Right ventricle myocardium superior (tissue), 1 donor: Measurements from ENCODE around the gene ZC3H18. TPM values are rescaled to one million over a fixed set of nuclear protein-coding genes. Genes with fewer than 3 reads are reported as not detected.

Experiments used
- ATAC-seq: fragments of 200-7000 bp; cut with Tn5 transposase; one replicate; pipeline ENCODE4 v1.9.1; 2020; ENCODE audit warnings: mild to moderate bottlenecking; ENCODE audit not compliant: poor library complexity
- DNase-seq: peaks from one replicate; pipeline ENCODE4 v3.0.0-alpha.2; 2020
- intact Hi-C: fragments of 100-400 bp; cut with DNase I; formaldehyde crosslinking; loops from one replicate; pipeline ENCODE4 v1.11.2; 2022
- total RNA-seq: library from RNA; stranded (reverse); fragmentation: NEBNext Ultra II Directional; extraction: Animal tissue kit (Norgen Biotek cat#: 25700); gene quantifications from one replicate; pipeline ENCODE4 v1.2.1, GENCODE V29; 2021
- donor health status: DM: no; HTN: yes; CAD: no; lungs with severe emphysema.

The ZC3H18 gene
- total RNA-seq, 1 donor from 2014 or later = 23.5 TPM

DNA sequence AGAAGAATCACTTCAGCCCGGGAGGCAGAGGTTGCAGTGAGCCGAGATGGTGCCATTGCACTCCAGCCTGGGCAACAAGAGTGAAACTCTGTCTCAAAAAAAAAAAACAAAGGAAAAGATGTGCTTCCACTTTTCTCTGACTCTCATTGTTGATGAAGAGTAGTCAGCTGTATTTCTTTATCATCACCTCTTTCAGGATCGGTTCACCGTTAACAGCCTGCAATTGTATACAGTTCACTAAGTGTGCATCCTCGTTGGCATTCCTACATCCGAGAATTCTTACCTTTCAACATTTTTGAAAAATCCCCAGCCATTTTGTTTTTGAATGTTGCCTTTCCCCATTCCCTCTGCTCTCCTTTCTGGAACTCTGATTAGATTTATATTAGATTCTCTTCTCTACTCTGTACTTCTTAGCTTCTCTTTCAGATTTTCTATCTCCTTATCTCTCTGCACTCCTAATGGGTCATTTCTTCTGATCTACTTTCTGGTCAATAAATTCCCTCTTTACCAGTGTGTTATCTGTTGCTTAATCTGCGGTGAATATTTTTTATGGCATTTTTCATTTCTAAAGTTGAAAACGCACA is 26.9 kb upstream of the ZC3H18 start:
- no peak for DNase-seq
- intact Hi-C loops = no loop called here

GRCh38 chr16:88545781-88546180 is 24.4 kb upstream of the ZC3H18 start:
- DNase-seq = no peak
- intact Hi-C loops = no loop called here

More for the DNA sequence above, 26.9 kb upstream of the ZC3H18 start:
- ATAC-seq = no peak

GRCh38 chr16:88548131-88548874 is 21.9 kb upstream of the ZC3H18 start:
- no peak for DNase-seq
- intact Hi-C loops = no loop called here
- no peak for ATAC-seq

More at GRCh38 chr16:88545781-88546180, 24.4 kb upstream of the ZC3H18 start:
- ATAC-seq = no peak

- no peak for ATAC-seq
- no peak for DNase-seq
- intact Hi-C loops = no loop called here
Observed at GRCh38 chr16:88548985-88549384, 21.2 kb upstream of the ZC3H18 start.

DNA sequence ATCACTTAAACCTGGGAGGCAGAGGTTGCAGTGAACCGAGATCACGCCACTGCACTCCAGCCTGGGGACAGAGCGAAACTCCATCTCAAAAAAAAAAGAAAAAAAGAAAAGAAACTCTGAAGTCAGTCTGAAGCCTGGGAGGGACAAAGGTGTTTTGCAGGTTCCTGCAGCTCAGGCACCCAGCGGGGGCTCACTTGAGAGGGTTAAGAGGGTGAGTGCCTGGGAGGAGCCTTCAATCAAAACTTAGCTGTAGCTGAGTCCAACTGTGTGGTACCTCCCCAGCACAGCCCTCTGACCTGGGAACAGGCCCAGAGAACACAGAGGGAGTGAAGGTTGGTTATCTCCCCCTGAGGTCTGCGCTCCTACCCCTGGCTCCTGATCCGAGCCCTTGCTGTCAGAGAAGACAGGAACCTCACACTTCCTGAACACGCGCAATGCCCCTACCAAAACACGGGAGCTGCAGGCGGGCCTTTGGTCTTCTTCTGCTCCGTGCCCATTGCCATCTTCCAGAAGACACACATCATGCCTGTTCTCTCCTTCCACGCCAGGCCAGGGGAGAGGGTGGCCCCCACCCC is 20.4 kb upstream of the ZC3H18 start:
- DNase-seq (no peak), ATAC-seq (no peak)
- intact Hi-C loops = no loop called here

DNA sequence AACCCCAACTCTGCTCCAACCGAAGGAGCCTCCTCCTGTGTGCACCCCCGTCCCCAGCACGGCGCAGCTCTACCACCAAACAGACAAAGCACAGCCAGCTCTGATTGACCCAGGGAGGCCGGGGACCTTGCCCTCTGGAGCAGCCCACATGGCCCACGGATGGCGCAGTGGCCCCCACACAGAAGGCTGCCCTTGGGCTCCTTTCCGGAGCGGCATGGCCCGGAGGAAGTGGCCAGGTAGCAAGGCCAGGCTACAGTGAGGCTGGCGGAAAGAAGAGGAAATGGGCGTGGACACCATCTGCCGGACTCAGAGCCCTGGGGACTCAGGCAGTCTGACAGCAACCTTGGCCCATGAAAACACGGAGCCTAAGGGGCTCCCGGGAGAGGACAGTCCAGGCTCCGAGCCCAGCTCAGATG is 19.9 kb upstream of the ZC3H18 start:
- ATAC-seq = peak; percentile 51
- intact Hi-C loops = no loop called here
- DNase-seq = no peak

GRCh38 chr16:88552166-88552565 is 18.0 kb upstream of the ZC3H18 start:
- DNase-seq (no peak), ATAC-seq (no peak)
- intact Hi-C loops = no loop called here

DNA sequence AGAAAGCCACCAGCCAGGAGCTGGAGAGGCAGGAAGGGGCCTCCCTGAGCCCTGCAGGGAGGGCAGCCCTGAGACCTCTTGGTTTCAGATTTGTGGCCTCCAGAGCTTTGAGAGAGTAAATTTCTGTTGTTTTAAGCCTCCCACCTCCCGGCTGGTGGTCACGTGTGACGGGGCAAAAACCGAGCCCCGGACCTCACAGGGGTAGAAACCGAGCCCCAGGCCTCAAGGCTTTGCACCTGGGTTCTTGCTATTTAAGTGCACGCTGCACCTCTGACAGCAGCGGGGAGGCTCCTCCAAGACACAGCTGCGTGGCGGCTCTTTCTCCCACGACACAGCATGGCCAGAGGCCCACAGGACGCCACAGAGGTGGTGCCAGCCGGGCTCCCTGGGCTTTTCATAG is 17.4 kb upstream of the ZC3H18 start:
- intact Hi-C loops = no loop called here
- no peak for ATAC-seq
- DNase-seq = no peak

DNA sequence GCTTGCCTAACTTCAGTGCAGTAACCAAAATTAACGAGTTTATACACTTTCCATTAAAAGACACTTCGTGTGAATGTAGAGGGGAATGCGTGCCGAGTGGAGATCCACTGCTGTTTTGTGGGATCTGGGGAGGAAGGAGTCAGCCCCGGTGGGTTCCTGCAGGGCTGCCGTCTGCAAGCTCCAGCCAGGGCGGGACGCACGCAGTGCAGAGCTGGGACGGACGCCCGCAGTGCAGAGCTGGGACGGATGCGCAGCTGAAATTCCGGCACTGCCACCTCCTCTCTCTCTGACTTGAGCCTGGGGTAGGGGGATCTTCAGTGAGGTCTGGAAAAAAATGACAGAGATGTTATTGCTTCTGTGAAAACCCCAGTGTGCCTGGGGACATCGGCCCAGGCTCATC is 16.5 kb upstream of the ZC3H18 start:
- DNase-seq (no peak), ATAC-seq (no peak)
- intact Hi-C loops = no loop called here

DNA sequence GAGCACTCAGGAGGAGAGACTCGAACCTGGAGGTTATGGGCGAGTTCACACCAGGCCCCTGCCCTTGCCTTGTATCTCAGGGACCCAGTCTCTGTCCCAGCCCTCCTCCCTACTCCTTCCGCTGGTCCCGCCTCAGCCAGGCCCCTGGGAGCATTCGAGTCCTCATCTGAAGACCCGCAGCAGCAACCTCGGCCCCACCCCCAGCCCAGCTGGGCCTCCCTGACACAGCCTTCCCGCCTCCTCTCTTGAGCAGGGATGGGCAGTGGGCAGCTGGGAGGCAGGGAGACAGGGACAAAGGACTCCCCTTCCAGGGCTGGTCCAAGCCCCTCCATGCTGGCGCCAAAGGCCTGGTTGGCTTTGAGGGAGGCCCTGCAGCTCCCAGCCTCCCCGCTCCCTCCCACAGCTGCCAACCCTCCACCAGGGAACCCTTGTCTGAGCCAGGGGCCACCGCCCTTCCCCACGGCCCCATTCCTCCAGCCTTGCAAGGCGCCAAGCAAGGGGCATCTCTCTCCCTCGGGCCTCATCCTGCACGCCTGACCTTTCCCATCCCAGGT is 15.4 kb upstream of the ZC3H18 start:
- DNase-seq (no peak), ATAC-seq (no peak)
- intact Hi-C loops = no loop called here

- intact Hi-C loops = no loop called here
- DNase-seq (no peak), ATAC-seq (no peak)
Observed at GRCh38 chr16:88556294-88556988, 13.8 kb upstream of the ZC3H18 start.

DNA sequence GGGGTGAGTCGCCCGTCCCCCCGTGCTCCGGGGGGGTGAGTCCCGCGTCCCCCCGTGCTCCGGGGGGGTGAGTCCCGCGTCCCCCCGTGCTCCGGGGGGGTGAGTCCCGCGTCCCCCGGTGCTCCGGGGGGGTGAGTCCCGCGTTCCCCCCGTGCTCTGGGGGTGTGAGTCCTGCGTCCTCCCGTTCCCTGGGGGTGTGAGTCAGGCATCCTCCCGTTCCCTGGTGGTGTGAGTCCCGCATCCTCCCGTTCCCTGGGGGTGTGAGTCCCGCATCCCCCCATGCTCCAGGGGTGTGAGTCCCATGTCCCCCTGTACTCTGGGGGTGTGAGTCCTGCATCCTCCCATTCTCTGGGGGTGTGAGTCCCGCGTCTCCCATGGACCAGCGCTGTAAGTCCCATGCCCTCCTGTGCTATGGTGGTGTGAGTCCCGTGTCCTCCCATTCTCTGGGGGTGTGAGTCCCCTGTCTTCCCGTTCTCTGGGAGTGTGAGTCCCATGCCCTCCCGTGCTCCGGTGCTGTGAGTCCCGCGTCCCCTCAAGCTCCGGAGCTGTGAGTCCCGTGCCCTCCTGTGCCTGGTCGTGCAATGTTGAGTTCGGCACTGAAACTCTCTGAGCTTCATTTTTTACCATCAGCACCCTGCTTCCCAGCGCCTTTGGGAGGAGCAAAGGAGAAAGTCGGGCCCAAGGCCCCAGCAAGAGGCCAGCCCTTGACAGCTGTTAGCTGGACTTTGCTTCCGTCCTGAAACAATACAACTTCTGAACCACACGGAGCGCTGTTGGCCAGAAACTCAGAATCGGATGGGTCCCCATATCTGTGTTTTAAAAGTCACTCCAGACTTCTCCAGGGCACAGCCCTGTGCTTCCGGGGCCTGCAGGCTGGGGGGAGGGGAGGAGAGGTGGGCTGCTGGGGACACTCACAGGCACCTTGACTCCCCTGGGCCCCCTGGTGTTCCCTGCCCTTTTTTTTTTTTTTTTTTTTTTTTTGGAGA is 11.5 kb upstream of the ZC3H18 start:
- intact Hi-C loops = no loop called here
- peak; percentile 84 for ATAC-seq
- DNase-seq = peak; percentile 90

DNA sequence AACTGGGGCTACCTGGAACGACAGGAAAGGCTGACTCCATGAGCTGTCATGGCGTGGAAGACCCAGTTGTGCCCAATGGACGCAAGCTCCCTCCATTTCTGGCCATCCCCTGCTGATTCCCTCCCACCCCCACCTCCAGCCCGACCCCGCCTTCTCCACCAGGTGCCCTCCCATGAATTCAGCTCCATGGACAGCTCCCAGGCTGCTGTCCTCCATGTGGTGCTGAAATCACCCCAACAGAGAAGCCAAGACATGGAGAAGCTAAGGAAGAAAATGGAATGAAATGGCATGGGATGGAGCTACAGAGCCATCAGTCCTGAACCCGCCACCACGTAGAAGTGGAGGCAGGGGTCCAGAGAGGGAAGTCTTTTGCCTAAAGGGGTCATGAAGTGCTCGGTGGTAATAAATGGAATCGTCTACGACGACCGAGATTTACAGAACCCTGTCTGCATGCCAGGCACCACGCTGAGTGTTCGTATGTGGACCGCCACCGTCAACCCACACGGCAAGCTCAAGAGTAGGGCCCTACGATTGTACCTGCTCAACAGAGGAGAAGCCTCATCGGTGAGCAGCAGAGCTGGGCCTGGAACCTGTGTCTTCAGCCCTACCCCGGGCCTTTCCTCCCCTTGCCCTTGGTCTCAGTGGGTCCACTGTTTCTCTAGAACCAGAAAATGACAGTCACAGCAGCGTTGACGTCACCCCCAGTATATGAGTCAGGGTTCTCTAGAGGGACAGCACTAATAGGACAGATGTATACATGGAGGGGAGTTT is 9.3 kb upstream of the ZC3H18 start:
- intact Hi-C loops = loop anchor here (2.0 kb wide), 1 partner anchor 118 kb away; no protein-coding TSS in a partner anchor
- DNase-seq = no peak
- no peak for ATAC-seq

DNA sequence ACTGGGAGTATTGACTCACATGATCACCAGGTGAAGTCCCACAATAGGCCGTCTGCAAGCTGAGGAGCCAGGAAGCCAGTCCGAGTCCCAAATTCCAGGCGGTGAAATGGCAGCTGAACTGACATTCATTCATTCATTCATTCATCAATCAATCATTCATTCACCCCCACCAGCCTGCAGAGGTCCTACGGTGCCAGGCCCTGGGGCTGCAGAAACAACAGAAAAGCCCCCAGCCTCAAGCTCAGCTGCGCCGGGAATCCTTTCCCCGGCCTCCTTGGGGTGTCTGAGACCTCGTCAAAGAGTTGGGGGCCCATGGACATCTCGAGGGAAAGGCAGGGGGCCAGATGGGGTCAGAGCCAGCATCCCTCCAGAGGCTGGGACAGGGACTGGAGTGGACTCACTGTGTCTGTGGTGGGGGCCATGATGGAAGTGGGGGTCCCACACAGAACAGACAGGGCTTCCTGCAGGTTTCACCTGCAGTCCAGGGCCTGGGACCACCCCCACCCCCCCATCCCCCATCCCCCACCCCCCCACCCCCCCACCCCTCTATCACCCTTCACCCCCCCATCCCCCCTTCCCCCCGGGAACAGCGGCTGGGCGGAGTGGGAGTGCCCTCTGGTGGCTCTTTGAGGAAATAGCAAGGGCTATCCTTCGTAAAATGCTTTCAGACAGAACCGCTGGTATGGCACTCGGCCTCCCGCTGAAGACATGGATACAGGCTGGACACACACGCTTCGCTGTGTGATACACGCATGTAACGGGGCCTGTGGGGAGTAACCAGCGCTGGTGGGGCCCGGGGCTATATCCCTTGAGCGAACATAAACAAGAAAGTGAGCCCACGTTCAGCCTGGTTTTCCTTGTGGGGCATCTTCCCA is 8.5 kb upstream of the ZC3H18 start:
- intact Hi-C loops = loop anchor here (2.0 kb wide), 1 partner anchor 119 kb away; no protein-coding TSS in a partner anchor

GRCh38 chr16:88566158-88566557 is 4.0 kb upstream of the ZC3H18 start:
- no peak for ATAC-seq
- no peak for DNase-seq
- intact Hi-C loops = no loop called here

More for the DNA sequence above, 8.5 kb upstream of the ZC3H18 start:
- DNase-seq (peak; percentile 53), ATAC-seq (peak; percentile 61)
